ENCODE data around the gene FAM124A.

FAM124A gene

DNA sequence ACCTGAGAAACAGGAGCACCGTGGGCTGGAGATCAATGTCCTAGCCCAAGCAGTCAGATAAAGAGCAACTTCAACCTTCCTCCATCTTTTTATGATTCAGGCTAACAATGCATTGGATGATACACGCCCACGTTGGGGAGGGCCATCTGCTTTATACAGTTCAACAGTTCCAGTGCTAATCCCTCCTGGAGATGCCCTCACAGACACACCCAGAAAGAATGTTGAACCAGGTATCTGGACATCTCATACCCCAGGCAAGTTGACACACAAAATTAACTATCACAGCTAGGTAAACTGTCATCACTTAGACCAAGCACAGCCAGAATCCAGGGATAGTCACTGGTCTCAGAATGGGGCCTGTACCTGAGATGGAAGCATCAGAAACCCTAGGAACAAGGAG lies 96.7 kb downstream of the FAM124A start:
- Histone ChIP-seq H3K9me3 (ENCODE audit: insufficient read depth, low read length) (no peaks in the 10 kb centered on the region), H4K20me1 (ENCODE audit: insufficient read depth, low read length) (no peaks in the 10 kb centered on the region), H2AFZ (ENCODE audit: low read depth, low read length) (no peak overlapping the region), H3K4me1 (ENCODE audit: low read length) (no peaks in the 10 kb centered on the region), H3K27me3 (ENCODE audit: low read depth, low read length) (no peaks in the 10 kb centered on the region), H3K27ac (ENCODE audit: low read length) (no peak overlapping the region), H3K4me3 (ENCODE audit: low read length) (no peak overlapping the region), H3K9ac (ENCODE audit: low read length) (no peak overlapping the region), H3K79me2 (ENCODE audit: low read length) (no peaks in the 10 kb centered on the region), H3K36me3 (replicated peaks; ENCODE audit: low read depth, low read length) (no peaks in the 10 kb centered on the region), H3K4me2 (ENCODE audit: low read length) (no peak overlapping the region)
- TF ChIP-seq EZH2phosphoT487 (IDR thresholded peaks at IDR 0.05; ENCODE audit: low read depth) = no peak
- TF ChIP-seq, protein P1, sequence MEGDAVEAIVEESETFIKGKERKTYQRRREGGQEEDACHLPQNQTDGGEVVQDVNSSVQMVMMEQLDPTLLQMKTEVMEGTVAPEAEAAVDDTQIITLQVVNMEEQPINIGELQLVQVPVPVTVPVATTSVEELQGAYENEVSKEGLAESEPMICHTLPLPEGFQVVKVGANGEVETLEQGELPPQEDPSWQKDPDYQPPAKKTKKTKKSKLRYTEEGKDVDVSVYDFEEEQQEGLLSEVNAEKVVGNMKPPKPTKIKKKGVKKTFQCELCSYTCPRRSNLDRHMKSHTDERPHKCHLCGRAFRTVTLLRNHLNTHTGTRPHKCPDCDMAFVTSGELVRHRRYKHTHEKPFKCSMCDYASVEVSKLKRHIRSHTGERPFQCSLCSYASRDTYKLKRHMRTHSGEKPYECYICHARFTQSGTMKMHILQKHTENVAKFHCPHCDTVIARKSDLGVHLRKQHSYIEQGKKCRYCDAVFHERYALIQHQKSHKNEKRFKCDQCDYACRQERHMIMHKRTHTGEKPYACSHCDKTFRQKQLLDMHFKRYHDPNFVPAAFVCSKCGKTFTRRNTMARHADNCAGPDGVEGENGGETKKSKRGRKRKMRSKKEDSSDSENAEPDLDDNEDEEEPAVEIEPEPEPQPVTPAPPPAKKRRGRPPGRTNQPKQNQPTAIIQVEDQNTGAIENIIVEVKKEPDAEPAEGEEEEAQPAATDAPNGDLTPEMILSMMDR (IDR thresholded peaks at IDR 0.05; ENCODE audit: low read depth, low read length) = no peak

DNA sequence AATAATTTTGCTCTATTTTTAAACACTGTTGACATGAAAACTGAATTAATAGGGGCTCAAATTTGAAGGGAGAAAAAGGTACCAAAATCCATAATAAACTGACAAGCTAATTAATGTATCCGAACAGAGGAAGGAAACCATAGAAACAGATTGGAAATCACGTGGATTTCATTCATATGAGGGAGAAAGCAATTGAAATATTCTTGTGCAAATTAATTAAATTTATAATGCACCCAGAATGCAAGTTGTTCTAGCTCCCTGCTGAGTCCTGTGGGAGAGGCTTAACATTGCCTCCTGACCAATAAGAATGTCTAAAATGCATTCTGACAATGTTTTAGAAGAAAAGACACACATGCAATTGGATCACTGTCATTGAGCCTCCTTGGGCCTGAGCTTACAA lies 99.6 kb downstream of the FAM124A start:
- Histone ChIP-seq H3K4me3 (ENCODE audit: low read length) (no peak overlapping the region), H4K20me1 (ENCODE audit: insufficient read depth, low read length) (no peaks in the 10 kb centered on the region), H3K27ac (ENCODE audit: low read length) (no peak overlapping the region), H3K9me3 (ENCODE audit: insufficient read depth, low read length) (no peaks in the 10 kb centered on the region), H3K4me1 (ENCODE audit: low read length) (no peaks in the 10 kb centered on the region), H3K36me3 (replicated peaks; ENCODE audit: low read depth, low read length) (no peaks in the 10 kb centered on the region), H2AFZ (ENCODE audit: low read depth, low read length) (no peak overlapping the region), H3K4me2 (ENCODE audit: low read length) (no peak overlapping the region), H3K9ac (ENCODE audit: low read length) (no peak overlapping the region), H3K79me2 (ENCODE audit: low read length) (no peaks in the 10 kb centered on the region), H3K27me3 (ENCODE audit: low read depth, low read length) (no peaks in the 10 kb centered on the region)
- no peak for TF ChIP-seq EZH2phosphoT487 (IDR thresholded peaks at IDR 0.05; ENCODE audit: low read depth)
- TF ChIP-seq, protein P1 (IDR thresholded peaks at IDR 0.05; ENCODE audit: low read depth, low read length) = no peak

DNA sequence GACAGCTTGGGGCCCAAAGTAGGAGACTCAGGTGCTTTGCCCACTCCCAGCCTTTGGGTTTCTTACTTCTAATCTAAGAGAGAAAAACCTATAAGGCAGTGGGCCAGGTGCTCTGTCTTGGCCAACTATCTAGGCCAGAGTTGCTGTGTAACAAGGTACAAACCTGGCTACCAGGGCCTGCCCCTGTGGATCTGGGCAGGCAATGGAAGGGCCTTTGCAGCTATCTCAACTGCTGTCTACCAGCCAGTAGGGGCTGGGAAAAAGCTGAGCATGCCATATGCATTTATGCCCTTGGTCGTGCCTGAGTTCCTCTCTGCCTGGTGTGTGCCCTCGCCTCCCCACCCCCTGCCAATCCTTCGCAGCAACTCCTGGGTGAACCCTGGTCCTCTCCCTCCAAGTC lies 100.6 kb downstream of the FAM124A start:
- no peak overlapping the region for H3K4me2 ChIP-seq (ENCODE audit: low read length)
- no peaks in the 10 kb centered on the region for H3K36me3 ChIP-seq (replicated peaks; ENCODE audit: low read depth, low read length)
- H3K27me3 ChIP-seq (ENCODE audit: low read depth, low read length) = no peaks in the 10 kb centered on the region
- no peak overlapping the region for H3K9ac ChIP-seq (ENCODE audit: low read length)
- no peaks in the 10 kb centered on the region for H3K9me3 ChIP-seq (ENCODE audit: insufficient read depth, low read length)
- H3K4me3 ChIP-seq (ENCODE audit: low read length) = no peak overlapping the region
- TF ChIP-seq EZH2phosphoT487 (IDR thresholded peaks at IDR 0.05; ENCODE audit: low read depth) = no peak
- TF ChIP-seq, protein P1 (IDR thresholded peaks at IDR 0.05; ENCODE audit: low read depth, low read length) = no peak
- no peak overlapping the region for H3K27ac ChIP-seq (ENCODE audit: low read length)
- no peak overlapping the region for H2AFZ ChIP-seq (ENCODE audit: low read depth, low read length)
- H3K79me2 ChIP-seq (ENCODE audit: low read length) = no peaks in the 10 kb centered on the region
- H4K20me1 ChIP-seq (ENCODE audit: insufficient read depth, low read length) = no peaks in the 10 kb centered on the region
- H3K4me1 ChIP-seq (ENCODE audit: low read length) = no peaks in the 10 kb centered on the region

- TF ChIP-seq, protein P1 (IDR thresholded peaks at IDR 0.05; ENCODE audit: low read depth, low read length) = no peak
- TF ChIP-seq EZH2phosphoT487 (IDR thresholded peaks at IDR 0.05; ENCODE audit: low read depth) = no peak
- H3K9ac ChIP-seq (ENCODE audit: low read length) = no peak overlapping the region
- no peaks in the 10 kb centered on the region for H4K20me1 ChIP-seq (ENCODE audit: insufficient read depth, low read length)
- H3K27me3 ChIP-seq (ENCODE audit: low read depth, low read length) = no peaks in the 10 kb centered on the region
- H3K79me2 ChIP-seq (ENCODE audit: low read length) = no peaks in the 10 kb centered on the region
- H3K27ac ChIP-seq (ENCODE audit: low read length) = no peak overlapping the region
- H3K4me2 ChIP-seq (ENCODE audit: low read length) = no peak overlapping the region
- H2AFZ ChIP-seq (ENCODE audit: low read depth, low read length) = no peak overlapping the region
- H3K4me3 ChIP-seq (ENCODE audit: low read length) = no peak overlapping the region
- no peaks in the 10 kb centered on the region for H3K4me1 ChIP-seq (ENCODE audit: low read length)
- no peaks in the 10 kb centered on the region for H3K9me3 ChIP-seq (ENCODE audit: insufficient read depth, low read length)
- no peaks in the 10 kb centered on the region for H3K36me3 ChIP-seq (replicated peaks; ENCODE audit: low read depth, low read length)
These were observed 101.8 kb downstream of the FAM124A start for GRCh38 chr13:51323824-51324511.

Measured in OCI-LY3 (cell line).